Measurements from ENCODE around the gene ALDH2.
"Not testable (repeated sequence)": the region's sequence is repeated elsewhere in the genome, so short reads cannot be mapped to it uniquely, and the experiment has no call there.

The ALDH2 gene

GRCh38 chr12:111818340-111818739 is 51.6 kb downstream of the ALDH2 start:
- intact Hi-C loops (cut with DNase I; ENCODE audit: low total_unique reads) = no loop called here
- TF ChIP-seq, protein P1, sequence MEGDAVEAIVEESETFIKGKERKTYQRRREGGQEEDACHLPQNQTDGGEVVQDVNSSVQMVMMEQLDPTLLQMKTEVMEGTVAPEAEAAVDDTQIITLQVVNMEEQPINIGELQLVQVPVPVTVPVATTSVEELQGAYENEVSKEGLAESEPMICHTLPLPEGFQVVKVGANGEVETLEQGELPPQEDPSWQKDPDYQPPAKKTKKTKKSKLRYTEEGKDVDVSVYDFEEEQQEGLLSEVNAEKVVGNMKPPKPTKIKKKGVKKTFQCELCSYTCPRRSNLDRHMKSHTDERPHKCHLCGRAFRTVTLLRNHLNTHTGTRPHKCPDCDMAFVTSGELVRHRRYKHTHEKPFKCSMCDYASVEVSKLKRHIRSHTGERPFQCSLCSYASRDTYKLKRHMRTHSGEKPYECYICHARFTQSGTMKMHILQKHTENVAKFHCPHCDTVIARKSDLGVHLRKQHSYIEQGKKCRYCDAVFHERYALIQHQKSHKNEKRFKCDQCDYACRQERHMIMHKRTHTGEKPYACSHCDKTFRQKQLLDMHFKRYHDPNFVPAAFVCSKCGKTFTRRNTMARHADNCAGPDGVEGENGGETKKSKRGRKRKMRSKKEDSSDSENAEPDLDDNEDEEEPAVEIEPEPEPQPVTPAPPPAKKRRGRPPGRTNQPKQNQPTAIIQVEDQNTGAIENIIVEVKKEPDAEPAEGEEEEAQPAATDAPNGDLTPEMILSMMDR (IDR thresholded peaks at IDR 0.05) = no peak
- no peak overlapping the region for H3K27ac ChIP-seq
- H3K4me3 ChIP-seq = no peak overlapping the region
- DNase-seq = no peak
- no peaks in the 10 kb centered on the region for H3K9me3 ChIP-seq
- H3K4me1 ChIP-seq = no peaks in the 10 kb centered on the region
- H3K36me3 ChIP-seq = no peaks in the 10 kb centered on the region
- H3K27me3 ChIP-seq = no peaks in the 10 kb centered on the region

GRCh38 chr12:111819191-111820158 is 52.7 kb downstream of the ALDH2 start:
- no peak for DNase-seq
- Histone ChIP-seq H3K36me3 (no peaks in the 10 kb centered on the region), H3K9me3 (no peaks in the 10 kb centered on the region), H3K27me3 (peaks cover 0 to 5% of the 10 kb centered on the region in 2 donors), H3K27ac (no peak overlapping the region), H3K4me1 (no peaks in the 10 kb centered on the region), H3K4me3 (no peak overlapping the region)
- intact Hi-C loops (cut with DNase I; ENCODE audit: low total_unique reads) = no loop called here
- TF ChIP-seq, protein P1 (IDR thresholded peaks at IDR 0.05) = no peak

DNA sequence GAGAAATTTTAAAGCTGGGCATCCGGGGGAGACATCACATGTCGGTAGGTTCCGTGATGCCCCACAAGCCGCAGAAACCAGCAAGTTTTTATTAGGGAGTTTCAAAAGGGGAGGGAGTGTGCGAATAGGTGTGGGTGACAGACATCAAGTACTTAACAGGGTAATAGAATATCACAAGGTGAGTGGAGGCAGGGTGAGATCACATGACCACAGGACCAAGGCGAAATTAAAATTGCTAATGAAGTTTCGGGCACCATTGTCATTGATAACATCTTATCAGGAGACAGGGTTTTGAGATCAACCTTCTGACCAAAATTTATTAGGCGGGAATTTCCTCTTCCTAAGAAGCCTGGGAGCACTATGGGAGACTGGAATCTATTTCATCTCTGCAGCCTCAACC is 54.1 kb downstream of the ALDH2 start:
- H3K27ac ChIP-seq; H3K9me3 ChIP-seq; H3K36me3 ChIP-seq; H3K27me3 ChIP-seq; DNase-seq; H3K4me3 ChIP-seq; intact Hi-C loops (cut with DNase I; ENCODE audit: low total_unique reads); H3K4me1 ChIP-seq: not testable (repeated sequence)

DNA sequence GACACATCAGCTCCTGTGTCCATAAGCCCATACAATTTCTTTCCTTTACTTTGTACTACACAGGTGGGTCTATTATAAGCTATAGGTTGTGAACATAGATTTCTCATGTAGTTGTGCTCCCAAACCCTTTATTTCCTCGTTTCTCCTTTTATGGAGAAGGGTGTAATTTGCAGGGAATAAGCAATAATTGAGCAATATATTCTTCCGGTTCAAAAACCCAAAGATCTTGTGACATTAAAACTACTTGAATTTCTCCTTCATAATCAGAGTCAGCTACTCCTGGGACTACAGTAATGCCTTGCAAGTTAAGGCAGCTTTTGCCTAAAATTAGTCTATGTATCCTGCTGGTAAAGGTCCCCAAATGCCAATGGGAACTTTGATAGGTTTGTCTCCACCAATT is 56.2 kb downstream of the ALDH2 start:
- Histone ChIP-seq H3K27me3 (peaks cover 0 to 5% of the 10 kb centered on the region in 2 donors), H3K9me3 (no peaks in the 10 kb centered on the region), H3K4me1 (no peaks in the 10 kb centered on the region), H3K4me3 (no peak overlapping the region), H3K36me3 (no peaks in the 10 kb centered on the region), H3K27ac (no peak overlapping the region)
- DNase-seq = no peak
- TF ChIP-seq, protein P1 (IDR thresholded peaks at IDR 0.05) = no peak
- intact Hi-C loops (cut with DNase I; ENCODE audit: low total_unique reads) = no loop called here

DNA sequence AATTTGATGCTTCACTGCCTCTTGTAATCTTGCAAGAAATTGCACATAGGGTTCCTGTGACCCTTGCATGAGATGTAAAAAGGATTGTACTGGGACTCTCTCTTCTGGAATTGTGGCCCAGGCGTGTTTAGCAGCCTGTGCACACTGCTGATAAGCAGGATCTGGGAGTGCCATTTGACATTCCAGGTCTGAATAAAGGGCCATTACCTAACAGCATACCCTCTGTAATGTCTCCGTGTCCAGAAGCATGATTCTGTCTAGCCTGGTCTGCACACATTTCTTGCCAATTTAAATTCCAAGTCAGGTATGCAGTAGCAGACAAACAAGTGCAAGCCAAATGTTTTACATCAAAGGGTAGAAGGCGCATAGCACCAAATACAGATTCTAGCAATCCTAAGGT is 57.2 kb downstream of the ALDH2 start:
- TF ChIP-seq, protein P1 (IDR thresholded peaks at IDR 0.05) = no peak
- intact Hi-C loops (cut with DNase I; ENCODE audit: low total_unique reads) = no loop called here
- no peak overlapping the region for H3K27ac ChIP-seq

DNA sequence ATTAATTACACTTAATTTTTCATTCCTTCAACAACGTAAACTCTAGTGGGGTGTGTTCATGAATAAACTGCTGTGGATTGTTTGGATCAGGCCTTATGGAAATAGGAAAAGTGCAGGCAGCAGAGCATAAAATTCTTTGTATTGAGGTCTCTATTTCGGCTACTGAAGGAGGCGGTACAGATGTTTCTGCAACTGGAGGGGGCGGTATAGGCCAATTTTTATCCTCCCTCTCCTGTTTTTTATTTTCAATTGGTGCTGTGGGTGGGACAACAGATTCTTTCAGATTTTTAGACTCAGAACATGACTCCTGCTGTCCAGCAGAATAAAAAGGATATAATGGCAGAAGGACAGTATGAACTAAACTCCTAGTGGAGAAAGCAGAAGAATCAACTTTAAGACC is 57.6 kb downstream of the ALDH2 start:
- H3K4me3 ChIP-seq; H3K27me3 ChIP-seq; H3K27ac ChIP-seq; H3K4me1 ChIP-seq; intact Hi-C loops (cut with DNase I; ENCODE audit: low total_unique reads); H3K9me3 ChIP-seq; H3K36me3 ChIP-seq; DNase-seq: not testable (repeated sequence)

More for the DNA sequence above, 57.2 kb downstream of the ALDH2 start:
- Histone ChIP-seq H3K9me3 (no peaks in the 10 kb centered on the region), H3K4me3 (no peak overlapping the region), H3K36me3 (no peaks in the 10 kb centered on the region), H3K27me3 (peaks cover 0 to 5% of the 10 kb centered on the region in 2 donors), H3K4me1 (no peaks in the 10 kb centered on the region)
- DNase-seq = no peak

Measured in tibial artery (tissue), 4 donors.